IMR-90 (cell line): ENCODE data around the gene SLC6A6. TPM values are rescaled to one million over a fixed set of nuclear protein-coding genes. Genes with fewer than 3 reads are reported as not detected.

ENCODE experiments used
- ATAC-seq: fragments of 200-7000 bp; cut with Tn5 transposase; 2 replicates; pipeline ENCODE4 v1.9.1; 2020; ENCODE audit warnings: low read depth, mild to moderate bottlenecking, moderate library complexity
- BruUV-seq: library from RNA; stranded (reverse); fragments of 400-500 nt; replicated peaks from 2 replicates; lab custom pipeline; 2021; lab: Mats Ljungman, UMichigan
- CTCF ChIA-PET: fragments of 300-600 bp; formaldehyde crosslinking; extraction: SDS; loops from one replicate; lab custom pipeline; 2021; ENCODE audit warnings: antibody characterized with exemption; lab: Yijun Ruan, JAX
- POLR2A ChIA-PET: fragments of 300-600 bp; sonication (Branson Sonifier 250); formaldehyde crosslinking; loops from one replicate; lab custom pipeline; 2022; ENCODE audit warnings: antibody characterized with exemption; ENCODE audit not compliant: unreplicated experiment; lab: Charles Lee
- DNase-seq: peaks from one replicate; pipeline ENCODE4 v3.0.0; 2013
- H2AFZ ChIP-seq: replicated peaks from 2 replicates; pipeline ENCODE3; 2013; ENCODE audit warnings: low read length, mild to moderate bottlenecking; ENCODE audit not compliant: poor library complexity
- H2AK5ac ChIP-seq: 2 replicates; pipeline ENCODE4 v1.6.1; 2013; ENCODE audit warnings: low read depth, low read length, inconsistent platforms
- H2AK9ac ChIP-seq: replicated peaks from 2 replicates; pipeline ENCODE3; 2013; ENCODE audit warnings: mild to moderate bottlenecking, low read depth, low read length, moderate library complexity; ENCODE audit not compliant: poor library complexity
- H2BK120ac ChIP-seq: 2 replicates; pipeline ENCODE4 v1.6.1; 2013; ENCODE audit warnings: low read depth, low read length, inconsistent platforms
- H2BK15ac ChIP-seq: 3 replicates; pipeline ENCODE4 v1.6.1; 2013; ENCODE audit warnings: low read depth, low read length, inconsistent platforms
- H2BK20ac ChIP-seq: 2 replicates; pipeline ENCODE4 v1.6.1; 2013; ENCODE audit warnings: low read depth, mild to moderate bottlenecking, inconsistent platforms, low read length, moderate library complexity
- H2BK5ac ChIP-seq: 2 replicates; pipeline ENCODE4 v1.6.1; 2013; ENCODE audit warnings: mild to moderate bottlenecking, low read depth, low read length, inconsistent platforms; ENCODE audit not compliant: poor library complexity, severe bottlenecking
- H3K14ac ChIP-seq: replicated peaks from 2 replicates; pipeline ENCODE4 v1.6.1; 2013; ENCODE audit warnings: low read depth, low read length, inconsistent platforms
- H3K18ac ChIP-seq: 2 replicates; pipeline ENCODE4 v1.6.1; 2013; ENCODE audit warnings: low read depth, low read length, control low read depth
- H3K23ac ChIP-seq: 2 replicates; pipeline ENCODE4 v1.6.1; 2013; ENCODE audit warnings: low read depth, low read length, inconsistent platforms
- H3K27ac ChIP-seq: 2 replicates; pipeline ENCODE4 v1.5.1; 2013; ENCODE audit warnings: mild to moderate bottlenecking, control low read depth, low read length; ENCODE audit not compliant: insufficient read depth
- H3K27me3 ChIP-seq: 2 replicates; pipeline ENCODE4 v1.6.1; 2013; ENCODE audit warnings: low read length; ENCODE audit not compliant: control insufficient read depth, insufficient read depth
- H3K36me3 ChIP-seq: 2 replicates; pipeline ENCODE4 v1.6.1; 2013; ENCODE audit warnings: low read length, mixed read lengths; ENCODE audit not compliant: control insufficient read depth, insufficient read depth
- H3K4ac ChIP-seq: 2 replicates; pipeline ENCODE4 v1.6.1; 2013; ENCODE audit warnings: low read depth, low read length, inconsistent platforms
- H3K4me1 ChIP-seq: 2 replicates; pipeline ENCODE4 v1.6.1; 2013; ENCODE audit warnings: low read length, mixed read lengths; ENCODE audit not compliant: control insufficient read depth, insufficient read depth
- H3K4me2 ChIP-seq: 2 replicates; pipeline ENCODE4 v1.6.1; 2013; ENCODE audit warnings: low read depth, mild to moderate bottlenecking, control low read depth, low read length, moderate library complexity
- H3K4me3 ChIP-seq: 2 replicates; pipeline ENCODE4 v1.5.1; 2013; ENCODE audit warnings: low read depth, mild to moderate bottlenecking, control low read depth, low read length, moderate library complexity; ENCODE audit not compliant: insufficient read depth
- H3K56ac ChIP-seq: 2 replicates; pipeline ENCODE4 v1.6.1; 2013; ENCODE audit warnings: low read length, inconsistent platforms; ENCODE audit not compliant: insufficient read depth; ENCODE audit errors: extremely low read depth
- H3K79me1 ChIP-seq, 2 experiments: 2 replicates each; pipeline ENCODE4 v1.6.1; 2013; ENCODE audit warnings: low read length in 2 of 2, inconsistent platforms in 1 of 2, low read depth in 1 of 2
- H3K9ac ChIP-seq: 2 replicates; pipeline ENCODE4 v1.6.1; 2013; ENCODE audit warnings: low read depth, low read length, control low read depth
- H3K9me1 ChIP-seq: 2 replicates; pipeline ENCODE4 v1.6.1; 2013; ENCODE audit warnings: low read length, inconsistent platforms; ENCODE audit not compliant: insufficient read depth
- H3K9me3 ChIP-seq: 2 replicates; pipeline ENCODE4 v1.6.1; 2013; ENCODE audit warnings: low read length; ENCODE audit not compliant: control insufficient read depth, insufficient read depth
- H4K20me1 ChIP-seq: 2 replicates; pipeline ENCODE4 v1.6.1; 2013; ENCODE audit warnings: low read length, inconsistent platforms; ENCODE audit not compliant: insufficient read depth
- H4K5ac ChIP-seq: 2 replicates; pipeline ENCODE4 v1.6.1; 2013; ENCODE audit warnings: mild to moderate bottlenecking, low read depth, low read length, control low read depth
- H4K8ac ChIP-seq, 2 experiments: 2 replicates each; pipeline ENCODE4 v1.6.1; 2013; ENCODE audit warnings: low read depth in 2 of 2, low read length in 2 of 2, control low read depth in 1 of 2, inconsistent platforms in 1 of 2
- H4K91ac ChIP-seq: 2 replicates; pipeline ENCODE4 v1.6.1; 2013; ENCODE audit warnings: low read depth, low read length, inconsistent platforms; ENCODE audit not compliant: insufficient read depth
- BHLHE40 ChIP-seq: fragments of 150-350 bp; IDR thresholded peaks from 2 replicates; pipeline ENCODE4 v1.6.1; 2016; ENCODE audit warnings: mild to moderate bottlenecking, low read depth, low read length
- MAFK ChIP-seq: IDR thresholded peaks from 2 replicates; pipeline ENCODE4 v1.6.1; 2012; ENCODE audit warnings: low read depth, low read length, improper control_type of control experiment
- MXI1 ChIP-seq: IDR thresholded peaks from 2 replicates; pipeline ENCODE4 v1.6.1; 2012; ENCODE audit warnings: low read depth, mild to moderate bottlenecking, low read length, moderate library complexity, borderline replicate concordance
- WGBS, 2 experiments: methylation state at CpG; one replicate each; pipeline versions ENCODE4 v1.1.5 to v1.1.7; 2013; ENCODE audit warnings: missing lambda C conversion rate in 2 of 2; ENCODE audit not compliant: insufficient read length in 1 of 2; ENCODE audit errors: extremely low coverage in 2 of 2; 5-methylcytosine and 5-hydroxymethylcytosine counted together
- dilution Hi-C: fragments of 300-500 bp; cut with HindIII; formaldehyde crosslinking; loops from one replicate; pipeline ENCODE4 v1.14.3; 2018; ENCODE audit warnings: low sequenced_read_pairs; ENCODE audit not compliant: unreplicated experiment
- in situ Hi-C: fragments of 300-500 bp; cut with MboI; formaldehyde crosslinking; loops from 3 replicates; pipeline ENCODE4 v1.14.3; 2019; ENCODE audit warnings: low sequenced_read_pairs, inconsistent platforms, mixed read lengths
- intact Hi-C: fragments of 100-400 bp; cut with micrococcal nuclease; formaldehyde crosslinking; loops from 2 replicates; pipeline ENCODE4 v1.10.0; 2022
- polyA plus RNA-seq, 3 experiments: library from polyadenylated mRNA; depleted of rRNA; stranded (reverse); fragments of >200 nt; gene quantifications; 2 replicates each; pipeline ENCODE4 v1.2.3, GENCODE V29; 2012; ENCODE audit warnings: low replicate concordance in 1 of 3
- total RNA-seq: library from RNA; depleted of rRNA; stranded (reverse); fragments of >200 nt; gene quantifications from 2 replicates; pipeline ENCODE4 v1.2.3, GENCODE V29; 2012

The SLC6A6 gene
- total and polyA plus RNA-seq, 2 of the 4 experiments (the other 2 are of a cell fraction) = 29.9 to 39.4 TPM

GRCh38 chr3:14418296-14419250 is 16.2 kb downstream of the SLC6A6 start:
- no peak overlapping the region for H4K8ac ChIP-seq
- no TSS peak for BruUV-seq
- POLR2A ChIA-PET = no interaction called here
- no peak overlapping the region for H2BK120ac ChIP-seq
- H3K9me1 ChIP-seq = peaks cover 21% of the 10 kb centered on the region; the same call in 1 of the 2 replicates
- no peak overlapping the region for H4K91ac ChIP-seq
- H2AFZ ChIP-seq = no peak overlapping the region
- no peak overlapping the region for H2BK15ac ChIP-seq
- H3K14ac ChIP-seq = no peak overlapping the region
- no peak for DNase-seq
- WGBS, 2 experiments = 100% methylated on average over 5 of the region's 17 CpGs; no CpG with 5 or more reads in 1 of the 2 experiments
- no peaks in the 10 kb centered on the region for H3K9me3 ChIP-seq
- no peak overlapping the region for H3K4ac ChIP-seq
- dilution Hi-C loops (no loop called here), in situ Hi-C loops (no loop called here), intact Hi-C loops (no loop called here)
- no peak overlapping the region for H3K9ac ChIP-seq
- H3K56ac ChIP-seq = no peak overlapping the region
- H2BK20ac ChIP-seq = no peak overlapping the region
- H3K18ac ChIP-seq = no peak overlapping the region
- H4K20me1 ChIP-seq = peaks cover 67% of the 10 kb centered on the region
- no peak overlapping the region for H3K27ac ChIP-seq
- no peak overlapping the region for H2BK5ac ChIP-seq
- no peak overlapping the region; the same call in 1 of the 2 replicates for H4K5ac ChIP-seq
- peaks cover 29% of the 10 kb centered on the region for H3K4me1 ChIP-seq
- H3K79me1 ChIP-seq = peaks cover 52 to 90% of the 10 kb centered on the region in 2 experiments
- no peak overlapping the region for H3K23ac ChIP-seq
- CTCF ChIA-PET = no interaction called here
- no peak overlapping the region for H3K4me2 ChIP-seq
- TF ChIP-seq MAFK (no peak), BHLHE40 (no peak), MXI1 (no peak)
- no peaks in the 10 kb centered on the region for H3K27me3 ChIP-seq
- no peak for ATAC-seq
- H2AK5ac ChIP-seq = 0 out of 2 replicates have a peak overlapping the region, but pooled peaks have one; percentile 56
- H3K4me3 ChIP-seq = no peak overlapping the region
- peaks cover 51% of the 10 kb centered on the region for H3K36me3 ChIP-seq
- peak overlapping the region; percentile 15 for H2AK9ac ChIP-seq
